Measurements from ENCODE around the gene CRB2.
"Not testable (repeated sequence)": the region's sequence is repeated elsewhere in the genome, so short reads cannot be mapped to it uniquely, and the experiment has no call there.

CRB2 gene

DNA sequence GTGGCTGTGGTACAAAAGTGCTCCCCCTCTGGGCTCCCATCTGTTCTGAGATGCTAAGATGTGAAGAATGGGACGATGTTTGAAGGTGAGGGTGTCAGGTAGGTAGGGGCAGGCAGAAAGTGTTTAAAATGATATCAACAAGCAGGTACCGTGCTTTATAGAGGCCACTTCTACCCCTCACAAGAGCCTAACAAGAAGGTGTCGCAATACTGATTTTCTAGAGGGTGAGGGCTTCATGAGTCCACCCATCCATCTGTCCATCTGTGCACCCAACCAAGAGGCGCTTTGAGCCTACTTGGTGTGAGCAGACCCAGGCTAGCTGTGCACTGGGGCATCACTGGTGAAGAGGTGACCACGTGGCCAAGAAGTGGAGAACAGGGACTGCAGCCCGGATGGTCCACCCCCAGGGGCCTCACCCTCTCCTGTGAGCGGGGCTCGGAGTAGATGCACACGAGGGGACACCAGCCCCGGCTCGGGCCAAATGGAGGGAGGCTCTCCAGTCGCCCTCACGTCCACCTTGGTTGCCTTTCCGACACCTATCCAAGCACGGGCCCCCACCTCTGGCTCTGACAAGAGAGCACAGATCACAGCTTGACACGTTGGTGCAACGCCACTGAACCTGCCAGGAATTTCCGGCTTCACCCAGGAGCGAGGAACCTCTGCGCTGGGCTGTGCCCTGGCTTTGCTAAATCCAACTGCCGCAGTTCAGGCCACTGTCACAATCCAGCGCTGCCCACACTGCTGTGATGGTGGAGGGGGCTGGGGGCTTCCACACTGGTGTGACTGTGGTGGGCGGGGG, 34.5 kb downstream of the CRB2 start:
- no peaks in the 10 kb centered on the region for H3K9me3 Mint-ChIP-seq (ENCODE audit: low read depth)
- no peaks in the 10 kb centered on the region for H3K4me1 Mint-ChIP-seq (ENCODE audit: low read depth)
- no peak overlapping the region for H3K27ac Mint-ChIP-seq
- H3K36me3 Mint-ChIP-seq: no peaks in the 10 kb centered on the region
- H3K27me3 Mint-ChIP-seq: no peaks in the 10 kb centered on the region
- no peak overlapping the region for H3K4me3 Mint-ChIP-seq

DNA sequence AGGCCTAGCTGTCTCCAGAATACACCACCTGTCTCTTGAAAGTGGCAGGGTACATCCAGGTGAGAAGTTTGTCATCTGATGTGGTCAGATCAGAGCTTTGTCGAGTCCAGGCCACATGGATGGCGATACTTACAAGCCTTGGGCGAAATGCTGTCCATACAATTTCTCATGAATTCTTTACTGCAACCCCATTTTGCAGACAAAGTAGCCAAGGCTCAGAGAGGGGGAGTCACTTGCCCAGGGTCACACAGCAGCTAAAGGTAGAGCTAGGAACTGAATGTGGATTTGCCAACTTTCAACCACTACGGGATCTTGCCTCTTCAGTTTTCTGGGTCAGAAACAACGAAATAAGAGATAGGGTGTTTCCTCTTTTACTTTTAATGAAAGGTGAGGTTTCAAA, 35.2 kb downstream of the CRB2 start:
- H3K27me3 Mint-ChIP-seq: no peaks in the 10 kb centered on the region
- no peak overlapping the region for H3K4me3 Mint-ChIP-seq
- no peaks in the 10 kb centered on the region for H3K9me3 Mint-ChIP-seq (ENCODE audit: low read depth)
- no peaks in the 10 kb centered on the region for H3K4me1 Mint-ChIP-seq (ENCODE audit: low read depth)
- H3K36me3 Mint-ChIP-seq: no peaks in the 10 kb centered on the region
- H3K27ac Mint-ChIP-seq: no peak overlapping the region

GRCh38 chr9:123391946-123392345, 35.9 kb downstream of the CRB2 start:
- H3K27me3 Mint-ChIP-seq: no peaks in the 10 kb centered on the region
- H3K27ac Mint-ChIP-seq: no peak overlapping the region
- H3K4me3 Mint-ChIP-seq: no peak overlapping the region
- H3K36me3 Mint-ChIP-seq: peaks cover 3% of the 10 kb centered on the region
- no peaks in the 10 kb centered on the region for H3K4me1 Mint-ChIP-seq (ENCODE audit: low read depth)
- no peaks in the 10 kb centered on the region for H3K9me3 Mint-ChIP-seq (ENCODE audit: low read depth)

DNA sequence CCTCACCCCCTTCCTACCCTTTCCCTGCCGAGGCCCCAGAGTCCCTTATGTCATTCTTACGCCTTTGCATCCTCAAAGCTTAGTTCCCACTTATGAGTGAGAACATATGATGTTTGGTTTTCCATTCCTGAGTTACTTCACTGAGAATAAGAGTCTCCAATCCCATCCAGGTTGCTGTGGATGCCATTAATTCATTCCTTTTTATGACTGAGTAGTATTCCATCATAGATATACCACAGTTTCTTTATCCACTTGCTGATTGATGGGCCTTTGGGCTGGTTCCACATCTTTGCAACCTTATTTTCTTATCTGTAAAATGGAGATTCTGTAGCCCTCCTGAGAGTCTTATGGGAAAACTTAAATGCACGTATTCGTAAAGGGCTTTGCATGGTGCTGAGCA, 36.8 kb downstream of the CRB2 start:
- no peaks in the 10 kb centered on the region for H3K9me3 Mint-ChIP-seq (ENCODE audit: low read depth)
- peaks cover 3% of the 10 kb centered on the region for H3K36me3 Mint-ChIP-seq
- no peaks in the 10 kb centered on the region for H3K27me3 Mint-ChIP-seq
- no peak overlapping the region for H3K4me3 Mint-ChIP-seq
- H3K27ac Mint-ChIP-seq: no peak overlapping the region
- H3K4me1 Mint-ChIP-seq (ENCODE audit: low read depth): no peaks in the 10 kb centered on the region

- Mint-ChIP-seq H3K27ac (no peak overlapping the region), H3K9me3 (ENCODE audit: low read depth) (no peaks in the 10 kb centered on the region), H3K27me3 (no peaks in the 10 kb centered on the region), H3K4me1 (ENCODE audit: low read depth) (no peaks in the 10 kb centered on the region), H3K36me3 (peaks cover 3% of the 10 kb centered on the region), H3K4me3 (no peak overlapping the region)
Measured at GRCh38 chr9:123394291-123395235, 38.6 kb downstream of the CRB2 start.

DNA sequence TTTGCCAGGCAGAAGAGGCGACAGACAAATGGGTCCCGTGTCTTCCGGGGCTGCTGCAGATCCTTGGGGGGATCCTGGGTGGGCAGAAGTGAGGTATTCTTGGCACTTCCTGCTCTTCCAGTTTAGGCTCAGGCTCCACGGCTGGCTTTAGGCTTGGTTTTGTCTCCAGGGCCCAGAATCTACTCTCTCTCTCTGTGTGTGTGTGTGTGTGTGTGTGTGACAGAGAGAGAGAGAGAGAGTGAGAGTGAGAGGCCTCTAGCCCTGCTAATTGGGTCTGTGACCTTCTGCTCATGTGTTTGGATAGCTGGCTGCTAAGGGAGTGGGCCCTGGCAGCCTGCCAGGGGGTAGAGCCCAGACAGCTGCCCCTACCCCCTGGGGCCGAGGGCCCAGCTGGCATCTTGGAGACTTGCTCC, 39.3 kb downstream of the CRB2 start:
- no peaks in the 10 kb centered on the region for H3K27me3 Mint-ChIP-seq
- H3K36me3 Mint-ChIP-seq: peaks cover 3% of the 10 kb centered on the region
- H3K9me3 Mint-ChIP-seq (ENCODE audit: low read depth): no peaks in the 10 kb centered on the region
- no peaks in the 10 kb centered on the region for H3K4me1 Mint-ChIP-seq (ENCODE audit: low read depth)
- no peak overlapping the region for H3K4me3 Mint-ChIP-seq
- no peak overlapping the region for H3K27ac Mint-ChIP-seq

- Mint-ChIP-seq H3K27me3 (no peaks in the 10 kb centered on the region), H3K36me3 (peaks cover 3% of the 10 kb centered on the region), H3K4me3 (no peak overlapping the region), H3K9me3 (ENCODE audit: low read depth) (no peaks in the 10 kb centered on the region), H3K4me1 (ENCODE audit: low read depth) (no peaks in the 10 kb centered on the region), H3K27ac (no peak overlapping the region)
Measured at GRCh38 chr9:123395689-123396511, 39.9 kb downstream of the CRB2 start.

- Mint-ChIP-seq H3K27ac (no peak overlapping the region), H3K9me3 (ENCODE audit: low read depth) (no peaks in the 10 kb centered on the region), H3K36me3 (peaks cover 3% of the 10 kb centered on the region), H3K4me3 (no peak overlapping the region), H3K4me1 (ENCODE audit: low read depth) (no peaks in the 10 kb centered on the region), H3K27me3 (no peaks in the 10 kb centered on the region)
Measured at GRCh38 chr9:123397975-123398374, 42.0 kb downstream of the CRB2 start.

GRCh38 chr9:123398938-123399337, 42.9 kb downstream of the CRB2 start:
- H3K4me1 Mint-ChIP-seq (ENCODE audit: low read depth); H3K27me3 Mint-ChIP-seq; H3K36me3 Mint-ChIP-seq; H3K4me3 Mint-ChIP-seq; H3K27ac Mint-ChIP-seq; H3K9me3 Mint-ChIP-seq (ENCODE audit: low read depth): not testable (repeated sequence)

DNA sequence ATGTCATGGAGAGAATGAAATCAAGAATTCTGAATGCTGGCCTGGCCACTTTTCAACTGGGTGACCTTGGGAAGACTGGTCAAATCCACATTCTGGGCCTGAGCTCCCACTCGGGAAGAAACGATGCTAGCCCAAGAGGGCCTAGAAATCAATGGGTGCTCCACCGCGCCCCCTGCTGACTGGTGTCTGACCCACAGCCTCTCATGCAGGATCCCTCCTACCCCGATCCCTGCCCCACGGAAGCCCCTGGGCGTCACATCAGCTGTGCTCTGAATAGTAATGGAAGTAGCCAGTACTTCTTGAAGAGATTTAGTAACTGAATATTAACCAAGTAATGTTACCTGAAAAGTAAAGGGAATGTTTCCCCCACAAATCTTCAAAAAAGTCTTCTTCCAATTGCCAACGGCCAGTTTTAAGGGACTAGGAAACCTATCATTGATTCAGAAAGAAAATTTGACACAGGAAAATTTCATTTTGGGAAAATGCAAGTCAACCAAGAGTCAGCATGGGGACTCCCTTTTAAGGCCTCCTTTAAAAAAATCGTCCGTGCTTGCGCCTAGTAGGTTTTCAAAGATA, 43.9 kb downstream of the CRB2 start:
- Mint-ChIP-seq H3K9me3 (ENCODE audit: low read depth) (no peaks in the 10 kb centered on the region), H3K36me3 (peaks cover 3% of the 10 kb centered on the region), H3K27me3 (no peaks in the 10 kb centered on the region), H3K4me1 (ENCODE audit: low read depth) (no peaks in the 10 kb centered on the region), H3K4me3 (no peak overlapping the region), H3K27ac (no peak overlapping the region)

GRCh38 chr9:123400926-123401503, 45.0 kb downstream of the CRB2 start:
- no peak overlapping the region for H3K4me3 Mint-ChIP-seq
- peaks cover 3% of the 10 kb centered on the region for H3K36me3 Mint-ChIP-seq
- H3K27ac Mint-ChIP-seq: no peak overlapping the region
- H3K4me1 Mint-ChIP-seq (ENCODE audit: low read depth): peaks cover under 1% of the 10 kb centered on the region
- no peaks in the 10 kb centered on the region for H3K9me3 Mint-ChIP-seq (ENCODE audit: low read depth)
- H3K27me3 Mint-ChIP-seq: no peaks in the 10 kb centered on the region

- Mint-ChIP-seq H3K9me3 (ENCODE audit: low read depth) (no peaks in the 10 kb centered on the region), H3K27me3 (no peaks in the 10 kb centered on the region), H3K36me3 (no peaks in the 10 kb centered on the region), H3K4me1 (ENCODE audit: low read depth) (peaks cover 9% of the 10 kb centered on the region), H3K4me3 (no peak overlapping the region), H3K27ac (no peak overlapping the region)
Measured at GRCh38 chr9:123401879-123402513, 46.0 kb downstream of the CRB2 start.

DNA sequence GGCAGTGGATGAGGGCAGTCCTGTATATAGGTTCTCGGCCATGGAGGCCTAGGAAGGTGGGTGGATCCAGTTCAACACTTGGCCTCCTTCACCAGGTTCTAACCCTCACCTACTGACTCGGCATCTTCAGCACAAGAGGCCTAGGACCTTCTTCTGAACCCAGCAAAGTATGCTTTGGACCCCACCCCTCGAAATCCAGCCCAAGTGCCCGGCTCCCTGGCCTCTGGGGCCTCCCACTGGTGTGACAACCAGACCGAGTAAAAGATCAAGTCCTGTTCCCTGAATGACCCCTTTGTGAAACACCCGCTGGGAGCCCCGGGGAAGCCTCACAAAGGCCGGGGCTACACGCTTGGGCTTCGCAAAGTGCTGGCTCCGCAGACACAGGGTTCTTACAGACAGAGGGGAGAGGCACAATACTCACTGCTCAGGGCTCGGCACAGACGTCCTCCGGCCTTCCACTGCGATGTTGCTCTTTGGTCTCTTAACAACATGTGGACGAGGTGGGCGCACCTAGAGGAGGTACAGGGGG, 47.0 kb downstream of the CRB2 start:
- Mint-ChIP-seq H3K27me3 (no peaks in the 10 kb centered on the region), H3K4me1 (ENCODE audit: low read depth) (peaks cover 9% of the 10 kb centered on the region), H3K4me3 (no peak overlapping the region), H3K9me3 (ENCODE audit: low read depth) (no peaks in the 10 kb centered on the region), H3K27ac (no peak overlapping the region), H3K36me3 (no peaks in the 10 kb centered on the region)

DNA sequence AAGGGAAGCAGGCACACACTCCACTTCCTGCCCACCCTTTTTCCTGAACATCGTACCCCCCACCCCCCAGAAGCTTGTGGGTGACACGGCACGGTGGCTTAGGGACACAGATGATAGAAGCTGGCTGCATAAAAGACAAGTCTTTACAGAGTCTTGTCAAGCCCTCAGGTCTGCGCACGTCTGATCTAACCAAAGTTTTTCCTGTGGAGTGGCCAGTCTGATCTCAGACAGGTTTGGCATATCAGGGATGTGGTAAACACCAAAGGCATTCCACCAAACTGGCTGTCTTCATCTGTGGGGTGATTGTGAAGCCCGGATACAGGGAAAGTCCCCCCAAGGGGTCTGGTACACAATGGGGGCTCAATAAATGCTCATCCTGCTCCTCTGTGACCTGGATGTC, 50.0 kb downstream of the CRB2 start:
- no peaks in the 10 kb centered on the region for H3K36me3 Mint-ChIP-seq
- no peak overlapping the region for H3K27ac Mint-ChIP-seq
- H3K27me3 Mint-ChIP-seq: no peaks in the 10 kb centered on the region
- no peaks in the 10 kb centered on the region for H3K9me3 Mint-ChIP-seq (ENCODE audit: low read depth)
- peaks cover 9% of the 10 kb centered on the region for H3K4me1 Mint-ChIP-seq (ENCODE audit: low read depth)
- no peak overlapping the region for H3K4me3 Mint-ChIP-seq

All from activated naive CD8-positive, alpha-beta T cell (primary cell).